ENCODE data around the gene CCT8.

CCT8 gene, protein sequence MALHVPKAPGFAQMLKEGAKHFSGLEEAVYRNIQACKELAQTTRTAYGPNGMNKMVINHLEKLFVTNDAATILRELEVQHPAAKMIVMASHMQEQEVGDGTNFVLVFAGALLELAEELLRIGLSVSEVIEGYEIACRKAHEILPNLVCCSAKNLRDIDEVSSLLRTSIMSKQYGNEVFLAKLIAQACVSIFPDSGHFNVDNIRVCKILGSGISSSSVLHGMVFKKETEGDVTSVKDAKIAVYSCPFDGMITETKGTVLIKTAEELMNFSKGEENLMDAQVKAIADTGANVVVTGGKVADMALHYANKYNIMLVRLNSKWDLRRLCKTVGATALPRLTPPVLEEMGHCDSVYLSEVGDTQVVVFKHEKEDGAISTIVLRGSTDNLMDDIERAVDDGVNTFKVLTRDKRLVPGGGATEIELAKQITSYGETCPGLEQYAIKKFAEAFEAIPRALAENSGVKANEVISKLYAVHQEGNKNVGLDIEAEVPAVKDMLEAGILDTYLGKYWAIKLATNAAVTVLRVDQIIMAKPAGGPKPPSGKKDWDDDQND

DNA sequence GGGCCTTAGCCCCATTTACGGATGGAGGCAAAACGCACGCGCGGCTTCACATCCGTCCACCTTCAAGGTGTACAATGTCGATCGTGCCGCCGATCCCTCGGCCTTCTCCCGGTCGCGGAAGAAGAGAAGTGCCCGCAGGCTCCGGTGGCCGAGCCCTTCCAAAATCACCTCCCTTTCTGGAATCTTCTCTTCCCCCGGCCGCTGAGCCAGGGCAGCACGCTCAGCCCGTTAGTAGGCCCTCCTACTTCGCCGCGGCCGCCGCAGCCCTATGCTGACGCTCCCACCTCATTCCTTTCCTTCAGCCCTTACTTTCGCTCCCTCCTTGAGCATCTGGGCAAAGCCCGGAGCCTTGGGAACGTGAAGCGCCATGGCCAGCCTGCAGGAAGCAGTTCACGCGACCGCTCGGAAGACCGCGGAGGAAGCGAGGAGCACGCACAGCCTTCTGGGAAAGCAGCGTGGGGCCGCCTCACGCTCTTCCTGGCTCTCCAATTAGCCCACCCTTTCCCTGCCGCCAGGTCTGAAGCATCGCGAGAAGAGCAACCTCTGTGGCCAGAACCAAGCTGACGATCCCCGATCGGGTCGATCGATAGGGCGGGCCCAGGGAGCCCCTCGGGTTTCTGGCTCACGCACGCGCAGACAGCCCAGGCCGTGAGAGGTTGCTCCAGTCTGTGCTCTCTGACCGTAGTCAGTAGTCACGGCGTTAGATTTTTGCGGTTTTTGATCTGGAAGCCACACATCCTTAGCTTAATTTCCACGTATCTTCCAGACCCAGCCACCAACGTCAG is at the start of gene CCT8:
TSS of gene CCT8 (minus strand) at position 427 of the 785 bp plus-strand sequence. CDS start at position 369, 58 bp downstream.
- Histone ChIP-seq H3K36me3 (ENCODE audit: insufficient read depth, low read length) (peaks cover 39% of the 10 kb centered on the region), H3K9me3 (ENCODE audit: low read depth, low read length) (no peaks in the 10 kb centered on the region), H3K4me3 (peak within 1 kb of the TSS; percentile 88), H3K9ac (ENCODE audit: insufficient read length) (peak within 1 kb of the TSS; percentile 99), H3K27ac (peak within 1 kb of the TSS; percentile 82)
- peak; percentile 95 for DNase-seq (ENCODE audit: low read depth, low spot score)
- TF ChIP-seq EZH2 (IDR thresholded peaks at IDR 0.05) (no peak), FOXP2 (optimal IDR thresholded peaks at IDR 0.05; ENCODE audit: control extremely low read depth, extremely low read length, insufficient read depth) (peak; percentile 70), POLR2AphosphoS5 (IDR thresholded peaks at IDR 0.05; ENCODE audit: borderline replicate concordance, low read depth, low read length) (peak; percentile 98)

DNA sequence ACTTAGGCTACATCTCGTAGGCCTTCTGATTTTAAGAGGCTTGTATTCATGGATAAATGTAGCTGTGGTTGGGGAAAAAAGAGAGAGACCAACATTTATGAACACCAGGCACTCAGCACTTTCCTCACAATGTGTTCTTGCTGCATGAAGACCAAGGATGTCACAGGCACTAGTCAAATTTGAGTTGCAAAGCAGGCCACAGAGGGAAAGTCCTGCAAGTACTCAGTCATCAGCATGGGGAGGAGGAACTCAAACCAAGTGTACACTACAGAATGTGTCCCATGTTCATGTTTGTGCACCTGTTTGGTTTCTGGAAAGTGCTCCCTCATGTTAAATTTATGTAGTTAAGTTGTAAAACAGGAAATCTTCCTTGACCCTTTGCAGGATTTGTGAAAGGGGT is 48.3 kb upstream of the CCT8 start:
- H3K9ac ChIP-seq (ENCODE audit: insufficient read length) = no peak overlapping the region
- no peaks in the 10 kb centered on the region for H3K9me3 ChIP-seq (ENCODE audit: low read depth, low read length)
- TF ChIP-seq FOXP2 (optimal IDR thresholded peaks at IDR 0.05; ENCODE audit: control extremely low read depth, extremely low read length, insufficient read depth) (no peak), EZH2 (IDR thresholded peaks at IDR 0.05) (no peak), POLR2AphosphoS5 (IDR thresholded peaks at IDR 0.05; ENCODE audit: borderline replicate concordance, low read depth, low read length) (no peak)
- H3K36me3 ChIP-seq (ENCODE audit: insufficient read depth, low read length) = no peaks in the 10 kb centered on the region
- H3K4me3 ChIP-seq = no peak overlapping the region
- DNase-seq (ENCODE audit: low read depth, low spot score) = no peak
- no peak overlapping the region for H3K27ac ChIP-seq

DNA sequence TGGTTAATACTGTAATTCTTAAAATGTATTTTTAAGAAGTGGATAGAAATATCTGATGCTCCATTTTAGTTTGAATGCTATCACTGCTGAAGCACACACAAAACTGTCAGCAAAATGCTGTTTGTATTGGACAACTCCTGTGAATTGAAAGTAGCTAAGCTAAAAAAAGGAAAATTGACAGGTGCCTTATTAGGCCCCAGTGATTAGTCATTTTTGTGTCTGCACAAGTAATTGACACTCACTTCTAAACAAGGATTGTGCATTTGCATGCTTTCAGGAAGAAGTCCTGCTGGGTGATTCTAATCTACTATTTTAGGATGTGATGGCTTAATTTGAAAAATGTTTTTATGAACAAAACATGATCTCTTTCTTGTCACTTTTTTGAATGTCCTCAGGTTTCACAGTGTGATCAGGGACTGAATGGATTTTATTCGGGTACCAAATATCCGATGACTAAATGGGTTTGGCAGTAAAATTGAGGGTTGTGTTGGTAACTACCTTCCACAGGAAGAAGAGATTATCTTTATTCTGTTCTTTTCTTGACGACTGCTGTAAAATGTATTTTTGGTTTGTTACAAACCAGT is 44.0 kb upstream of the CCT8 start:
- H3K36me3 ChIP-seq (ENCODE audit: insufficient read depth, low read length) = no peaks in the 10 kb centered on the region
- no peaks in the 10 kb centered on the region for H3K9me3 ChIP-seq (ENCODE audit: low read depth, low read length)
- H3K27ac ChIP-seq = no peak overlapping the region
- TF ChIP-seq POLR2AphosphoS5 (IDR thresholded peaks at IDR 0.05; ENCODE audit: borderline replicate concordance, low read depth, low read length) (no peak), EZH2 (IDR thresholded peaks at IDR 0.05) (no peak), FOXP2 (optimal IDR thresholded peaks at IDR 0.05; ENCODE audit: control extremely low read depth, extremely low read length, insufficient read depth) (no peak)
- no peak for DNase-seq (ENCODE audit: low read depth, low spot score)
- no peak overlapping the region for H3K4me3 ChIP-seq
- no peak overlapping the region for H3K9ac ChIP-seq (ENCODE audit: insufficient read length)

DNA sequence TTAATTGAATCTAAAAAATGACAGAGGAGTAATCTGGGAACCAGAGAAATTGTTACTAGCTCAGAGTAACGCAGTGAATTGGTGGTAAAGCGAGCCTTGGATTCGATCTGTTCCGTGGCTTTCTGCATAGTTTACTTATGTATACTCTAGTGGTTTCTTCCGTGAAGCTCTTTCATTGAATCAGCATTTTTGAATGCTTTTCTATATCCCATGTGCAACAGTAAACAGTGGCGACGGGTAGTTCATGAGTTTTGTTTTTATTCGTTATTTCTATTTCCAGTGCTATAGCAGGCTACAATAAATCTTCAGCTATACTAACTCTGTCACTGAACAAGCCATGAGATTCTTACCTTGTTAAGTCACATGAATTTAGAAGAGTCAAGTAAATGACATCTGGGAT is 42.5 kb upstream of the CCT8 start:
- H3K4me3 ChIP-seq = no peak overlapping the region
- no peaks in the 10 kb centered on the region for H3K9me3 ChIP-seq (ENCODE audit: low read depth, low read length)
- no peaks in the 10 kb centered on the region for H3K36me3 ChIP-seq (ENCODE audit: insufficient read depth, low read length)
- DNase-seq (ENCODE audit: low read depth, low spot score) = no peak
- H3K9ac ChIP-seq (ENCODE audit: insufficient read length) = no peak overlapping the region
- H3K27ac ChIP-seq = no peak overlapping the region
- TF ChIP-seq EZH2 (IDR thresholded peaks at IDR 0.05) (no peak), FOXP2 (optimal IDR thresholded peaks at IDR 0.05; ENCODE audit: control extremely low read depth, extremely low read length, insufficient read depth) (no peak), POLR2AphosphoS5 (IDR thresholded peaks at IDR 0.05; ENCODE audit: borderline replicate concordance, low read depth, low read length) (no peak)

DNA sequence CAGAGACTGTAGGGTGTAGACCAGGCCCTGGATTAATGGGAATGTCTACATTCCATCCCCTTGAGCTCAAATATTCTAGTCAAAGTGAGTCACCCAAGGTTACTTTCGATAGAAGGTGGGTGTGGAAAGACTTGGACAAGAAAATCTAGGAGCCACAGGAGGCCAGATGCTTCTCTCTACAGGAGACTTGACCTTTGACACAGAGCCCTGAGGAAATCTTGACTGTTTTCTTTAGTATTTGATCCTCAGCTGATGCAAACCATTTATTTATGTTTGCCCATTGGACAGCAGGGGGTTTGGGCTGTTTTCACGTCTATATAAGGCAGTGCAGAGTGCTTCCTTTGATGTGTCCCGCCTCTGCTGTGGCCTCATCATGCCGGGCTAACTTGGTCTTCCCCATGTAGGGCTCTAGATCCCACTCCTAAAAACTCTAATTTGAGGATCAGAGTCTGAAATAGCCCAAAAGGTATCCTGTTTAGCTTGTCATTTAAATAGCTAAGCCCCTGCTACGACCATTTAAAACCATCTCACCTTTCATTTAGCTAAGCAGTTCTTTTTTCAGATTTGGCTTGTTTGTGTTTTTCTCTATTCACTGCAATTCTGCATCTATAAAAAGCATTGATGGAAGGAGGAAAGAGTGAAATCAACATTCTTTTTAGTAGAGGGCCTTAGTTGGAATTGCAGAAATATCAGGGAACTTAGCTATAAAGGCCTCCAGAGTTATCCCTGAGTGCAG is 41.5 kb upstream of the CCT8 start:
- Histone ChIP-seq H3K9ac (ENCODE audit: insufficient read length) (no peak overlapping the region), H3K9me3 (ENCODE audit: low read depth, low read length) (no peaks in the 10 kb centered on the region), H3K27ac (no peak overlapping the region), H3K4me3 (no peak overlapping the region), H3K36me3 (ENCODE audit: insufficient read depth, low read length) (no peaks in the 10 kb centered on the region)
- no peak for TF ChIP-seq EZH2 (IDR thresholded peaks at IDR 0.05)
- TF ChIP-seq FOXP2 (optimal IDR thresholded peaks at IDR 0.05; ENCODE audit: control extremely low read depth, extremely low read length, insufficient read depth) = no peak
- TF ChIP-seq POLR2AphosphoS5 (IDR thresholded peaks at IDR 0.05; ENCODE audit: borderline replicate concordance, low read depth, low read length) = no peak
- DNase-seq (ENCODE audit: low read depth, low spot score) = no peak

DNA sequence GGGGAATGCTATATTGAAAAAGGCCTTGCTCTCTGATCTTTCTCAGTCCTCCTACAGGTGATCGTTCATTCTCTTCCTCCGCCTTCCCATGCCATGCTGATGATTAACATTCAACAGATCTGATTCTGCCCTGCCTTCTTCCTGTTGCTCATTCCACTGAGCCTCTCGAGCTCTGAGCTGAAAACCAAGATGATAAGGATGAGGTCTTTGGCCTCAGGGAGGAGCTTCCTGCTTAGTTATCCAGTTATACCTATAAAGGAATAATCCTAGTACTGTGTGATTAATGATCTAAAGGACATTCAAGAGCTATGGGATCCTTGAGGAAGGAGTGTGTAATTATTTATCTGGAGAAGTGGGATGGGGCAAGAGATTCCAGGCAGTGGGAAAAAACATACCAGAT is 31.8 kb upstream of the CCT8 start:
- TF ChIP-seq FOXP2 (optimal IDR thresholded peaks at IDR 0.05; ENCODE audit: control extremely low read depth, extremely low read length, insufficient read depth) = no peak
- no peak for TF ChIP-seq EZH2 (IDR thresholded peaks at IDR 0.05)
- no peak for TF ChIP-seq POLR2AphosphoS5 (IDR thresholded peaks at IDR 0.05; ENCODE audit: borderline replicate concordance, low read depth, low read length)
- no peak overlapping the region for H3K27ac ChIP-seq
- H3K9ac ChIP-seq (ENCODE audit: insufficient read length) = no peak overlapping the region
- no peak for DNase-seq (ENCODE audit: low read depth, low spot score)
- no peak overlapping the region for H3K4me3 ChIP-seq
- no peaks in the 10 kb centered on the region for H3K9me3 ChIP-seq (ENCODE audit: low read depth, low read length)
- H3K36me3 ChIP-seq (ENCODE audit: insufficient read depth, low read length) = no peaks in the 10 kb centered on the region

DNA sequence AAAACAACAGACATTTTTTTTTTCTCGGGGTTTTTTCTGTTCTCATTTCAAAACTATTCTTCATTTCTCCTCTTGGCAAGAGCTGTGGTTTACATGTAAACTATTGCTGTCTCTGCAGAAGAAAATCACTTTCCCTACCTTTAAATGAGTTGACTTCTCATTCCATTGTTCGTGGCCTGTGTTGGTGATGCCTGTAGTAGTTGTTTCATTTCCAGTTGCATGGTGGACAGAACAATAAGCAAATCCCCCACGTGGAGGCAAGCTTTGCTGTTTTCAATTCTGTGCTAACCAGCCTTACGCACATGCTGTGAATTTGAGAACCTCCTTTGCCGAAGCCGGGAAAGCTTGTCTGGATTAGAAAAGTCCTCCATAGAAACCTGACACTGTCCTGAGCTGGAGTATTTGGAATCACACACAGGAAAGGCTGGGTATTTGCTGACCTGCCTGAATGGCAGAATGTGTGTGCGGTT is 30.8 kb upstream of the CCT8 start:
- TF ChIP-seq EZH2 (IDR thresholded peaks at IDR 0.05) = no peak
- TF ChIP-seq POLR2AphosphoS5 (IDR thresholded peaks at IDR 0.05; ENCODE audit: borderline replicate concordance, low read depth, low read length) = no peak
- TF ChIP-seq FOXP2 (optimal IDR thresholded peaks at IDR 0.05; ENCODE audit: control extremely low read depth, extremely low read length, insufficient read depth) = no peak
- Histone ChIP-seq H3K9ac (ENCODE audit: insufficient read length) (no peak overlapping the region), H3K9me3 (ENCODE audit: low read depth, low read length) (no peaks in the 10 kb centered on the region), H3K27ac (no peak overlapping the region), H3K36me3 (ENCODE audit: insufficient read depth, low read length) (no peaks in the 10 kb centered on the region), H3K4me3 (no peak overlapping the region)
- DNase-seq (ENCODE audit: low read depth, low spot score) = no peak
